ENCODE measurements around the gene SLC18B1.
A peak's percentile ranks its signal among the peaks of the same experiment; 100 is the strongest.

The SLC18B1 gene

DNA sequence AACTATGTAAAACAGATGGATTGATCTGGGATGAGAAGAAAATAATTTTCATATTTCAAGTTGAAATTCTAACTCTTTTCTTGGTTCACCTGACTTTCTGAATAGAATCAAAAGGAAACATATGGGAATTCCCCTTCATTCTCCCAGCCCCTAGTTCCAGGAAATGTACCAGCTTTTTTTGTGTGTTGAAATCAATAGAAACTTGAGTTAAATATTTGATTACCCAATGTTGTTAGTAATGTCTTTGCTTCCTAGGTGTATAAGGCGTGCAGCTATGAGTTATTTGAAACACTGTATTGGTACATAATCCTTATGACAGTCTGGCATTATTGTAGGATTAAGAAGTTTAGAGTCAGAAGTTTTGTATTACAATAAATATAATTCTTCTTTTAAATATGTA, 62.2 kb downstream of the SLC18B1 start:
- FAIRE-seq = peak; percentile 96

- FAIRE-seq = peak; percentile 66
Measured at GRCh38 chr6:132734694-132735236, 63.7 kb downstream of the SLC18B1 start.

GRCh38 chr6:132733814-132734213, 64.6 kb downstream of the SLC18B1 start:
- no peak for FAIRE-seq

- FAIRE-seq = no peak
Measured at GRCh38 chr6:132733283-132733682, 65.2 kb downstream of the SLC18B1 start.

- FAIRE-seq = no peak
Measured at GRCh38 chr6:132731086-132731485, 67.4 kb downstream of the SLC18B1 start.

DNA sequence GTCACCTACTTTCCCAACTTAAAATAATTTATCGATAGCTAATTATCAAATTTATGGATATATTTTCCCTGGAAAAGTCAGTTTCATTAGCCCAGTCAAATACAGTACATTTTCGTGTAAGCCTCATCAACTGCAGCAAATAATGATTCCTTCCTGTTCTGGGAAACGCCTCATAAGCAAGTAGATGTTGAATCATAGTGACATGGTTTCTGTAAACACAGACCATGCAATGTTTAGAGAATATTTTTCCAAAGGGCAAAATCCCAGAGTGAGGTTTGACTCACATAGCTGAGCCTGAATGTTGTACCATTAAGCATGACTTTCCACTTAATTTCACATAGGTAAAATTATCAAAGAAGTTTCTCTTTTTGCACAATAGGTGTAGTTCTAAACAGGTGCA, 67.9 kb downstream of the SLC18B1 start:
- FAIRE-seq = peak; percentile 99

GRCh38 chr6:132728616-132729015, 69.8 kb downstream of the SLC18B1 start:
- FAIRE-seq = no peak

- no peak for FAIRE-seq
Measured at GRCh38 chr6:132726608-132726975, 71.8 kb downstream of the SLC18B1 start.

- no peak for FAIRE-seq
Measured at GRCh38 chr6:132725947-132726607, 72.4 kb downstream of the SLC18B1 start.

GRCh38 chr6:132725471-132725870, 73.0 kb downstream of the SLC18B1 start:
- FAIRE-seq = no peak

- FAIRE-seq = no peak
Measured at GRCh38 chr6:132719736-132720448, 78.5 kb downstream of the SLC18B1 start.

All from islet of Langerhans (tissue), 1 donor.